ENCODE results near the gene APLNR. TPM values are rescaled to one million over a fixed set of nuclear protein-coding genes. Genes with fewer than 3 reads are reported as not detected.

The APLNR gene
- total RNA-seq, 1 donor from 2014 or later: not detected

DNA sequence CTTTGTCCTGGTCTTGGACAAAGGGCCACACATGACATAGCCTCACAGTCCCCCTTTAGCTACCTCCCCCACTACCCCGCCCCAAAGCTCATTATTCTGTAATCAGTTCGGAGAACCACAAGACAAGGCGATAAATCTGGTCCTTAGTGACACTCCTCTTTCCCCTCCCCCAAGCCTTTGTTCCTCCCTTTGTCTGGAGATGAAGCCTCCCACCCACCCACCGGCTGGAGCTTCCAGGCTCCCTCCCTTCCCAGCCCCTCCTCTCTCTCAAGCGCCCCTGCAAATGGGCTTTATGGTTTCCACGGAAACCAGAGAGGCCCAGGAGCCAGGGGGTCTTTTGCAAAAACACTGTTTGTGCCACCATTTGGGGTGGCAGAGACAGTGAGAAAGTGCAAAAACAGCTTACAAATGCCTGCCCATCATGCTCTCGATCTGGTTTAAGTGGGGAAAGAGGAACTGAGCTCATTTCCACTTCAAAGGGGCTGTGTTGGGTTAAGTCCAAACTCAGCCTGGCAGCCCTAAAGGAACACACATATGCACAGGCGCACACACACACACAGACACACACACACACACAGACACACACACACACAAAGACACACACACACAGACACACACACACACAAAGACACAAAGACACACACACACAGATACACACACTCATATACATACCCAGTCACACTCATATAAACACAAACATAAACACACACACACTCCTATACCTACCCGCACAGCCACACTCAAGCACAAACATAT lies 23.5 kb downstream of the APLNR start:
- H3K4me3 ChIP-seq (ENCODE audit: low read depth, low read length): no peak overlapping the region
- TF ChIP-seq, protein P1, sequence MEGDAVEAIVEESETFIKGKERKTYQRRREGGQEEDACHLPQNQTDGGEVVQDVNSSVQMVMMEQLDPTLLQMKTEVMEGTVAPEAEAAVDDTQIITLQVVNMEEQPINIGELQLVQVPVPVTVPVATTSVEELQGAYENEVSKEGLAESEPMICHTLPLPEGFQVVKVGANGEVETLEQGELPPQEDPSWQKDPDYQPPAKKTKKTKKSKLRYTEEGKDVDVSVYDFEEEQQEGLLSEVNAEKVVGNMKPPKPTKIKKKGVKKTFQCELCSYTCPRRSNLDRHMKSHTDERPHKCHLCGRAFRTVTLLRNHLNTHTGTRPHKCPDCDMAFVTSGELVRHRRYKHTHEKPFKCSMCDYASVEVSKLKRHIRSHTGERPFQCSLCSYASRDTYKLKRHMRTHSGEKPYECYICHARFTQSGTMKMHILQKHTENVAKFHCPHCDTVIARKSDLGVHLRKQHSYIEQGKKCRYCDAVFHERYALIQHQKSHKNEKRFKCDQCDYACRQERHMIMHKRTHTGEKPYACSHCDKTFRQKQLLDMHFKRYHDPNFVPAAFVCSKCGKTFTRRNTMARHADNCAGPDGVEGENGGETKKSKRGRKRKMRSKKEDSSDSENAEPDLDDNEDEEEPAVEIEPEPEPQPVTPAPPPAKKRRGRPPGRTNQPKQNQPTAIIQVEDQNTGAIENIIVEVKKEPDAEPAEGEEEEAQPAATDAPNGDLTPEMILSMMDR (IDR thresholded peaks at IDR 0.05; ENCODE audit: insufficient read depth, low read length, severe bottlenecking): no peak
- DNase-seq (ENCODE audit: low read depth) (no peak), FAIRE-seq (no peak)
- no peaks in the 10 kb centered on the region for H3K27me3 ChIP-seq (ENCODE audit: control insufficient read depth, insufficient read depth, low read length)
- no peaks in the 10 kb centered on the region for H3K36me3 ChIP-seq (ENCODE audit: control insufficient read depth, insufficient read depth, low read length)

DNA sequence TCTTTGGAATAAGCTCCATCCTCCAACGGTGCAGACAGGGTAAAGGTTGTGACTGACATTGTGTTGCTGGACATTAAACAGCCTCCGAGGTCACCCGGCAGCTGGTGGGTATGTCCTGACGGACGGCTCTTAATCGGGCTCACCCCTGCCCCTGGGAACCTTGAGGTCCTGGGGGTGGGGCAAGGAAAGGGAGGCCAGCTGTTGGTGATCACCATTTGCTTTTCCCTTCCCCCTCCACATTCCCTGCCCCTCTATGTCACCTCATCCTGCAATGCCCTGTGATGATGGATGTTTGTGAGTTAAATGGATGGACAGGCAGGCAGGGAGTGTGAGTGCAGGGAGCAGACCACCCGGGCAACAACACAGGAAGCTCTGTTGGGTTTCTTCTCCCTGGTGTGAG lies 26.3 kb downstream of the APLNR start:
- Histone ChIP-seq H3K4me3 (ENCODE audit: low read depth, low read length) (no peak overlapping the region), H3K36me3 (ENCODE audit: control insufficient read depth, insufficient read depth, low read length) (no peaks in the 10 kb centered on the region), H3K27me3 (ENCODE audit: control insufficient read depth, insufficient read depth, low read length) (no peaks in the 10 kb centered on the region)
- FAIRE-seq (peak; percentile 7), DNase-seq (ENCODE audit: low read depth) (no peak)
- TF ChIP-seq, protein P1 (IDR thresholded peaks at IDR 0.05; ENCODE audit: insufficient read depth, low read length, severe bottlenecking): no peak

DNA sequence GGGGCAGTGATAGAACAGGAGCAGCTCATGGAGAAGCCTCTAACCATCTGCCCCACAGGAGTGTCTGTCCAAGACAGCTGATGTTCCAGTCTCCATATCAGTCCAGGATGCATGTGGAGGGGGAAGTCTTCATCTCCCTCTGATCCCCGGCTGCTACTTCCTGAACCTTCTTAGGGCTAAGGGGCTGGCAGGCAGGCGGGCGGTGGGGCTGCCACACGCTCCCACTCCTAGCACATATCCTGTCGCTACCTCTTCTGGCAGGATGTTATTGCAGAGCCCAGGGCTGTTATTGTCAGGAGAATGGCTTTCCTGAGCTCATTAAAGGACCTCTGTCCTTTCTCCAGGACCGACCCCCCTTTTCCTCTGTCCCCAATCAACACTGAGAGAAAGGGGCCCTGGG lies 29.9 kb downstream of the APLNR start:
- FAIRE-seq: no peak
- TF ChIP-seq, protein P1 (IDR thresholded peaks at IDR 0.05; ENCODE audit: insufficient read depth, low read length, severe bottlenecking): no peak
- Histone ChIP-seq H3K4me3 (ENCODE audit: low read depth, low read length) (no peak overlapping the region), H3K36me3 (ENCODE audit: control insufficient read depth, insufficient read depth, low read length) (no peaks in the 10 kb centered on the region), H3K27me3 (ENCODE audit: control insufficient read depth, insufficient read depth, low read length) (no peaks in the 10 kb centered on the region)
- DNase-seq (ENCODE audit: low read depth): no peak

DNA sequence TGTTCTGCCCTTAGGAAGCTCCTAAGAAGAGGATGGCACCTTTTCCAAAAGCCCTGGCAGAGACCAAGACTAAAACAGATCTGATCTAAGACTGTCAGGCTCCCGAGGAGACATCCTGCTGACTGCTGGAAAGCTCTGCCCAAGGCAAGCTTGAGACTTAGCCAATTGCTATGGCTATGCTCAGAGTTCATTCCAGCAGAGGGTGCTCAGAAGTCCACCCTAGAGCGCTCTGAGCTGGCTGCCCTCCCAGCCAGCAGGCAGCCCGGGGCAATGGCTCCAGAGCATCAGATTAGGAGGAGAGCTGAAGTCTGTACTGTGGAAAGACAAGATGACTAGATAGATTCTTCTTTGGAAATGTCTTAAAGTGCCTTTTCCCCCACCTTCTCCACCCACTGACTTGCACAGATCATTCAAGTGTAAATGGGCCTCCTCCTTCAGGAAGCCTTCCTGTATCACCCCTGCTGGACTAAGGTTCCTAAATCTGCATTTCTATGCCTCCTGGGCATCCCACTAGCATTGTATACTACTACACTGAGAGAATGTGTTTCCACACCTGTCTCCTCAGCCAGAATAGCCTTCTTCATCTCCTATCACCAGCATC lies 31.9 kb downstream of the APLNR start:
- DNase-seq (ENCODE audit: low read depth): peak; percentile 15
- Histone ChIP-seq H3K36me3 (ENCODE audit: control insufficient read depth, insufficient read depth, low read length) (no peaks in the 10 kb centered on the region), H3K4me3 (ENCODE audit: low read depth, low read length) (no peak overlapping the region), H3K27me3 (ENCODE audit: control insufficient read depth, insufficient read depth, low read length) (no peaks in the 10 kb centered on the region)
- TF ChIP-seq, protein P1 (IDR thresholded peaks at IDR 0.05; ENCODE audit: insufficient read depth, low read length, severe bottlenecking): no peak
- no peak for FAIRE-seq

DNA sequence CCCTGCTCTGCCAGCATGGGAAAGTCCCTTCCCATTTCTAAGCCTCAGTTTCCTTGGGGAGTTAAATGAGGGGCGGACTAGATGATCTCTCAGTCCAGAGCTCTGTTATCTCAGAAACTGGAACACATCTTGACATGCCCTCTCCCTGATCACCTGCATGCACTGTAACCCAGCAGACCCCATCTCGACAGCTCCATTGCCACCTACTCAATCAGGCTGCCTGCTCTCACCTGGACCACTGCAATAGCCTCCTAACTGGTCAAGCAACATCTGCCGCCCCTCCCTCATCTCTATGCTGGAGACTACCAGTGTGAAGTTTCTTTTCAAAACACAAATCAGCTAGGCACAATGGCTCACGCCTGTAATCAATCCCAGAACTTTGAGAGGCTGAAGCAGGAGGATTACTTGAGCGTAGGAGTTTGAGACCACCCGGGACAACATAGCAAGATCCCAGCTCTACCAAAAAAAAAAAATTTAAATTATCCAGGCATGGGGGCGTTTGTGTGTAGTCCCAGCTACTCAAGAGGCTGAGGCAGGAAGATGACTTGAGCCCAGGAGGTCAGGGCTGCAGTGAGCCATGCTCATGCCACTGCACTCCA lies 33.1 kb downstream of the APLNR start:
- Histone ChIP-seq H3K36me3 (ENCODE audit: control insufficient read depth, insufficient read depth, low read length) (no peaks in the 10 kb centered on the region), H3K27me3 (ENCODE audit: control insufficient read depth, insufficient read depth, low read length) (no peaks in the 10 kb centered on the region), H3K4me3 (ENCODE audit: low read depth, low read length) (no peak overlapping the region)
- TF ChIP-seq, protein P1 (IDR thresholded peaks at IDR 0.05; ENCODE audit: insufficient read depth, low read length, severe bottlenecking): no peak
- FAIRE-seq (no peak), DNase-seq (ENCODE audit: low read depth) (no peak)

Data from bronchial epithelial cell (primary cell).